BE2C (cell line): Measurements from ENCODE around the gene MAP3K10.

Experiments
- DNase-seq: peaks from one replicate; pipeline ENCODE4 v3.0.0-alpha.2; 2020
- H3K27me3 ChIP-seq: fragments of 250-450 bp; sonication (Bioruptor Pico); 2 replicates; pipeline ENCODE4 v1.5.1; 2020; ENCODE audit warnings: mild to moderate bottlenecking
- H3K36me3 ChIP-seq: fragments of 250-450 bp; sonication (Bioruptor Pico); 2 replicates; pipeline ENCODE4 v1.5.1; 2020; ENCODE audit warnings: mild to moderate bottlenecking
- H3K4me1 ChIP-seq: fragments of 250-450 bp; sonication (Bioruptor Pico); 2 replicates; pipeline ENCODE4 v1.5.1; 2020
- H3K4me3 ChIP-seq: 2 replicates; pipeline ENCODE4 v1.5.1; 2011; ENCODE audit warnings: low read depth, low read length
- H3K9me3 ChIP-seq: fragments of 250-450 bp; sonication (Bioruptor Pico); 2 replicates; pipeline ENCODE4 v1.5.1; 2020
- TF ChIP-seq, protein P1 (sequence below): IDR thresholded peaks from 2 replicates; pipeline ENCODE4 v1.5.1; 2012; ENCODE audit warnings: mild to moderate bottlenecking, low read depth, low read length

The MAP3K10 gene

DNA sequence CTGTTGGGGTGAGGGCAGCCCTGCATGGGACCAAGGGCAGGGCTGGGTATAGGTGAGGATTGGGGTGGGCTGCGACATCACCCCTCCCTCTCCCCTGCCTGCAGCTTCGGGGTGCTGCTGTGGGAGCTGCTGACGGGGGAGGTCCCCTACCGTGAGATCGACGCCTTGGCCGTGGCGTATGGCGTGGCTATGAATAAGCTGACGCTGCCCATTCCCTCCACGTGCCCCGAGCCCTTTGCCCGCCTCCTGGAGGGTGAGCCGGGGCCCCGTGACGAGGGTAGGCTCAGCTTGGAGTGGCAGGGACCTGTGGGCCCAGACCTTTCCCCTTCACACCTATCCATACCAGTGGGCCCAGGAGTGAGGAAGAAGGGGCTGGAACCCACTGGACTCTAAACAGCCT lies 13.2 kb downstream of the MAP3K10 start:
- Histone ChIP-seq H3K9me3 (no peaks in the 10 kb centered on the region), H3K4me1 (no peaks in the 10 kb centered on the region), H3K27me3 (no peaks in the 10 kb centered on the region), H3K4me3 (no peak overlapping the region), H3K36me3 (no peaks in the 10 kb centered on the region)
- DNase-seq: no peak
- TF ChIP-seq, protein P1, sequence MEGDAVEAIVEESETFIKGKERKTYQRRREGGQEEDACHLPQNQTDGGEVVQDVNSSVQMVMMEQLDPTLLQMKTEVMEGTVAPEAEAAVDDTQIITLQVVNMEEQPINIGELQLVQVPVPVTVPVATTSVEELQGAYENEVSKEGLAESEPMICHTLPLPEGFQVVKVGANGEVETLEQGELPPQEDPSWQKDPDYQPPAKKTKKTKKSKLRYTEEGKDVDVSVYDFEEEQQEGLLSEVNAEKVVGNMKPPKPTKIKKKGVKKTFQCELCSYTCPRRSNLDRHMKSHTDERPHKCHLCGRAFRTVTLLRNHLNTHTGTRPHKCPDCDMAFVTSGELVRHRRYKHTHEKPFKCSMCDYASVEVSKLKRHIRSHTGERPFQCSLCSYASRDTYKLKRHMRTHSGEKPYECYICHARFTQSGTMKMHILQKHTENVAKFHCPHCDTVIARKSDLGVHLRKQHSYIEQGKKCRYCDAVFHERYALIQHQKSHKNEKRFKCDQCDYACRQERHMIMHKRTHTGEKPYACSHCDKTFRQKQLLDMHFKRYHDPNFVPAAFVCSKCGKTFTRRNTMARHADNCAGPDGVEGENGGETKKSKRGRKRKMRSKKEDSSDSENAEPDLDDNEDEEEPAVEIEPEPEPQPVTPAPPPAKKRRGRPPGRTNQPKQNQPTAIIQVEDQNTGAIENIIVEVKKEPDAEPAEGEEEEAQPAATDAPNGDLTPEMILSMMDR: no peak

- H3K4me3 ChIP-seq: no peak overlapping the region
- no peaks in the 10 kb centered on the region for H3K36me3 ChIP-seq
- TF ChIP-seq, protein P1: no peak
- no peaks in the 10 kb centered on the region for H3K27me3 ChIP-seq
- no peaks in the 10 kb centered on the region for H3K9me3 ChIP-seq
- DNase-seq: no peak
- no peaks in the 10 kb centered on the region for H3K4me1 ChIP-seq
Observed at GRCh38 chr19:40205760-40206159, 14.5 kb downstream of the MAP3K10 start.

DNA sequence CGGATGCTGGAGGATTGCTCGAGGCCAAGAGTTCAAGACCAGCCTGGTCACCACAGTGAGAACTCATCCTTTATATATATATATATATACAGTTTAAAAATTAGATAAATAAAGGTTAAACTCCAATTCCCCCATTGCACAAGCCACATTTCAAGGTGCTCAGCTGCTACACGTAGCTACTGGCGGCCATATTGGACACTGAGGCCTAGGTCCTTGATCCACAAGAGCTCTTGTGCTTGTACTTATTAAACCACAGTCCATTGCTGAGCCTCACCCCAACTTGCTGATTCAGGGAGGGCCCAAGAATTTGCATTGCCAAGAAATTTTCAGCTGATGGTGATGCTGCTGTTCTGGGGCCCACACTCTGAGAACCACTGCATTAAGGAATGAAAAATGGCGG lies 17.4 kb downstream of the MAP3K10 start:
- H3K9me3 ChIP-seq: no peaks in the 10 kb centered on the region
- DNase-seq: no peak
- H3K36me3 ChIP-seq: no peaks in the 10 kb centered on the region
- TF ChIP-seq, protein P1: no peak
- H3K4me1 ChIP-seq: no peaks in the 10 kb centered on the region
- H3K4me3 ChIP-seq: no peak overlapping the region
- no peaks in the 10 kb centered on the region for H3K27me3 ChIP-seq

DNA sequence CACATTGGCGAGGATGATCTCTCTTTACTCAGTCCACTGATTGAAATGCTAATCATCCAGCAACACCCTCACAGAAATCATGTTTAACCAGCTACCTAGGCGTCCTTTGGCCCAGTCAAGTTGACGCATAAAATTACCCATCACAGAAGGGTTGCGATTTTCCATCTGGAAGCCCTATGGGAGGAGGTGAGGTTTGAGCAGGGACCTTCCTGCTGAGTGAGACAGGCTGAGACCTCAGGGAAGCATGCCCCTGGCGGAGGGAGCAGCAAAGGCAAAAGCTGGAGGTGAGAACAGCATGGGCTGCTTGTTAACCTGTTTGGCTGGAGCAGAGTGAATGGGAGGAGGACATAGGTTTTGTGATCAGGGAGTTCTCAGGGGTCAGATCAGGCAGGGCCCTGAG lies 19.7 kb downstream of the MAP3K10 start:
- H3K27me3 ChIP-seq: no peaks in the 10 kb centered on the region; the same call in 1 of the 2 replicates
- no peaks in the 10 kb centered on the region for H3K4me1 ChIP-seq
- no peaks in the 10 kb centered on the region for H3K36me3 ChIP-seq
- no peak for DNase-seq
- TF ChIP-seq, protein P1: no peak
- no peaks in the 10 kb centered on the region for H3K9me3 ChIP-seq
- no peak overlapping the region for H3K4me3 ChIP-seq

DNA sequence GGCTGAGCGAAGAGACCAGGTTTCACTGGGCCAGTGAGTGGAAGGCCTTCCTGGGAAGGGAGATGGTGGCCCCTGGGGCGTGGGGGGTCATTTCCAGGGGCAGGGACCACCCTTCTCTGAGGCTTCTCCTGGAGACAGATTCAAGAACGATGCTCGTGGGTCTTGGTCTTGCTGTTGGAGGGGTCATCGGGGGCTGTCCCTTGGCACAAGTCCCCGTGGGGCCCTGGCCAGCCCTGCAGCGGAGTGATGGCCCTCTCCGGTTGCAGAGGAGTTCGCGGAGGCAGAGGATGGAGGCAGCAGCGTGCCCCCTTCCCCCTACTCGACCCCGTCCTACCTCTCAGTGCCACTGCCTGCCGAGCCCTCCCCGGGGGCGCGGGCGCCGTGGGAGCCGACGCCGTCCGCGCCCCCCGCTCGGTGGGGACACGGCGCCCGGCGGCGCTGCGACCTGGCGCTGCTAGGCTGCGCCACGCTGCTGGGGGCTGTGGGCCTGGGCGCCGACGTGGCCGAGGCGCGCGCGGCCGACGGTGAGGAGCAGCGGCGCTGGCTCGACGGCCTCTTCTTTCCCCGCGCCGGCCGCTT lies 22.1 kb downstream of the MAP3K10 start:
- Histone ChIP-seq H3K4me1 (no peaks in the 10 kb centered on the region), H3K9me3 (no peaks in the 10 kb centered on the region), H3K27me3 (peaks cover 24% of the 10 kb centered on the region), H3K4me3 (no peak overlapping the region), H3K36me3 (no peaks in the 10 kb centered on the region)
- TF ChIP-seq, protein P1: no peak
- no peak for DNase-seq

GRCh38 chr19:40213882-40214570 lies 22.8 kb downstream of the MAP3K10 start:
- Histone ChIP-seq H3K9me3 (no peaks in the 10 kb centered on the region), H3K4me1 (no peaks in the 10 kb centered on the region), H3K4me3 (no peak overlapping the region), H3K36me3 (no peaks in the 10 kb centered on the region), H3K27me3 (peaks cover 28% of the 10 kb centered on the region)
- DNase-seq: no peak
- TF ChIP-seq, protein P1: no peak
